ENCODE measurements around the gene CXorf65. TPM values are rescaled to one million over a fixed set of nuclear protein-coding genes. Genes with fewer than 3 reads are reported as not detected.

CXorf65 gene
- total and polyA plus RNA-seq, 4 experiments from 2014 or later, result 3.1 to 51.6 (median 26.2) TPM

DNA sequence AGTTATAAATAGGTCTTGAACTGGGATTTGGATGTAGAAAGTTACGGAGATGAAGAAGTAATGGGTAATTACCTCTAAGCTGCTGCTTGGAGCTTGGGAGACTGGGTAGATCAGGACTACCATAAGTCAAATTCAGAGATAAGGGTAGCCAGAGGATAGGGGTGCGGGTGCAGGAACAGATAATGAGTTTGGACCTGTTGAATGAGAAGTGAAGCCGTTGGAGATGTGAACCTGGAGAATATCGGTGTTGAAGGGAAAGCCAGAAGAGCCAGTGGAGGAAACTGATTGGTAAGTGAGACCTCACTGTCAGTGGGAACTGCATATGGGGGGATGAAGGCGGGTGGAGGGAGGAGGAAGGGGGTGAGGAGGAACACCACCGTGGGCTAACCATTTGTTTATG is 11.5 kb downstream of the CXorf65 start:
- ChIA-PET CTCF (ENCODE audit: partially characterized antibody) (no interaction called here), POLR2A (ENCODE audit: partially characterized antibody) (no interaction called here)
- peaks cover 20 to 41% (median 33%) of the 10 kb centered on the region in 4 donors for H3K4me1 Mint-ChIP-seq
- no peaks in the 10 kb centered on the region for H3K27me3 Mint-ChIP-seq
- H3K4me1 ChIP-seq (ENCODE audit: insufficient read depth, low read length), result peaks cover 34% of the 10 kb centered on the region
- intact Hi-C loops (cut with micrococcal nuclease), result loop anchor here (1.0 kb wide), 2 partner anchors 27 to 87 kb away; partner anchors contain the start of gene SNX12
- no peaks in the 10 kb centered on the region for H3K27me3 ChIP-seq (ENCODE audit: insufficient read depth, low read length)
- H3K9me3 Mint-ChIP-seq, result no peaks in the 10 kb centered on the region
- H3K27ac Mint-ChIP-seq, result peak overlapping the region in 6 of 7 donors; percentile 44 to 99 (median 94)
- DNase-seq, result no peak
- H3K36me3 ChIP-seq (ENCODE audit: insufficient read depth, low read length), result no peaks in the 10 kb centered on the region
- H3K4me3 Mint-ChIP-seq, result peak overlapping the region; percentile 64 to 99 (median 94)
- H3K9me3 ChIP-seq (ENCODE audit: control insufficient read depth in 1 of 2, low read length in 2 of 2), result no peaks in the 10 kb centered on the region
- H3K4me3 ChIP-seq (ENCODE audit: low read length in 2 of 2), result peak overlapping the region; percentile 36 to 66
- H3K36me3 Mint-ChIP-seq, result peaks cover 0 to 2% of the 10 kb centered on the region in 2 donors
- peak overlapping the region; percentile 72 for H3K27ac ChIP-seq (ENCODE audit: low read depth, low read length)

DNA sequence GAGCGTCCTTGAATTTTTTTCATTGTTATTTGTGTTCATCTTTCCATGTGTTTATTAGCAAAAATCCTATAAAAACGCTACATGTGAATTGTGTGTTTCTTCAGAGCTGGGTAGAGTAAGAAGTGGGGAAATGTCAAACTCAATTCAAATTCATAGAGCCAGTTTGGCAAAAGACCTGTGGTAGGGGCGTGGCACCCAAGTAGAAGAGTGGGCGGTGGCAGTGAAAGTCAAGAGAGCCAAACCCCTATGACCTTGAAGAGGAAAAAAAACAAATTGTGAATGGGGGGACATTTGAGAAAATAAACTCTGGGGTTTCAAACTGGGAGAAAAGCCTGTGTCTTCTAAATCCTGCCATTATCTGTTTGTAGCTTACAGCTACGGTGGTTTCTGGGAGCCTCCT is 15.3 kb downstream of the CXorf65 start:
- DNase-seq, result no peak
- H3K4me1 ChIP-seq (ENCODE audit: insufficient read depth, low read length), result peaks cover 6% of the 10 kb centered on the region
- POLR2A ChIA-PET (ENCODE audit: partially characterized antibody), result no interaction called here
- no peak overlapping the region for H3K4me3 ChIP-seq (ENCODE audit: low read length in 2 of 2)
- no peaks in the 10 kb centered on the region for H3K27me3 ChIP-seq (ENCODE audit: insufficient read depth, low read length)
- no peak overlapping the region for H3K27ac ChIP-seq (ENCODE audit: low read depth, low read length)
- no peak overlapping the region for H3K27ac Mint-ChIP-seq
- intact Hi-C loops (cut with micrococcal nuclease), result no loop called here
- H3K36me3 ChIP-seq (ENCODE audit: insufficient read depth, low read length), result no peaks in the 10 kb centered on the region
- H3K4me1 Mint-ChIP-seq, result peaks cover 3 to 14% (median 9%) of the 10 kb centered on the region in 4 donors
- H3K9me3 ChIP-seq (ENCODE audit: control insufficient read depth in 1 of 2, low read length in 2 of 2), result no peaks in the 10 kb centered on the region
- H3K4me3 Mint-ChIP-seq, result no peak overlapping the region
- peaks cover 0 to 2% of the 10 kb centered on the region in 2 donors for H3K36me3 Mint-ChIP-seq
- no peaks in the 10 kb centered on the region for H3K27me3 Mint-ChIP-seq
- H3K9me3 Mint-ChIP-seq, result no peaks in the 10 kb centered on the region
- CTCF ChIA-PET (ENCODE audit: partially characterized antibody), result no interaction called here

DNA sequence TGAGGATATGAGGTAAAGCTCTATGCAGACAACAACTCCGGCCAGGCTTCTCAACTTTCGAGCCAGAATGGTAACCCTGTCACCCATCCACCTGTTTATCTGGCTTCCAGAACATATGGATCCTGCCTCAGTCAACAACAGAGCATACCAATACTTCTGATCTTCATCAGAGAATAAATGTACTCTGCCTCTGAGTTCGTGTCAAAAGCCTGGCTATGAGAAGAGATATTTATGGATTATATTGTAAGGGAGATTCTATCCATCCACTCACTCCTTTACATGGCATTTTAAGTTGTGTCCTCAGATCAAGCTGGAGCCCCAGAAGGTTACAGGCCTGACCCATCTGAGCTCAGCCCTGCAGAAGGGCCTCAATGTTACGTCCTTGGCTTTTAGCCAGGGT is 20.6 kb downstream of the CXorf65 start:
- Mint-ChIP-seq H3K27ac (no peak overlapping the region), H3K4me1 (peaks cover 0 to 6% (median 4%) of the 10 kb centered on the region in 4 donors)
- intact Hi-C loops (cut with micrococcal nuclease), result no loop called here

DNA sequence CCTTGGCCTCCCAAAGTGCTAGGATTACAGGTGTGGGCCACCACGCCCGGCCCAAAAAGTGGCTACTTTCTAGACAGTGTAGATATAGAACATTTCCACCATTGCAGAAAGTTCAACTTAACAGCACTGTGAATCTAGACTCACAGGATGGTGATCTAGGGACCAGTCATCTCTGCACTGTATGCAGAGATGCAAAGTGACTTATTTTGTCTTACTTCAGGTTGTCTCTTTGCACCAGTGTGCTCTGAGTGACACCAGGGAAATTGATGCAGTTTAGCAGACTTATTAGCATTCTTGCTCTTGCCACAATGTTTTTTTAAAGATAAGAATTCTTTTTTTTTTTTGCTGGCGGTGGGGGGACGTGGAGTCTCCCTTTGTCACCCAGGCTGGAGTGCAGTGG is 23.7 kb downstream of the CXorf65 start:
- POLR2A ChIA-PET (ENCODE audit: partially characterized antibody), result no interaction called here
- Histone ChIP-seq H3K4me1 (ENCODE audit: insufficient read depth, low read length) (no peaks in the 10 kb centered on the region), H3K27ac (ENCODE audit: low read depth, low read length) (no peak overlapping the region), H3K4me3 (ENCODE audit: low read length in 2 of 2) (no peak overlapping the region), H3K36me3 (ENCODE audit: insufficient read depth, low read length) (no peaks in the 10 kb centered on the region), H3K27me3 (ENCODE audit: insufficient read depth, low read length) (no peaks in the 10 kb centered on the region), H3K9me3 (ENCODE audit: control insufficient read depth in 1 of 2, low read length in 2 of 2) (no peaks in the 10 kb centered on the region)
- intact Hi-C loops (cut with micrococcal nuclease), result no loop called here
- no peaks in the 10 kb centered on the region for H3K36me3 Mint-ChIP-seq
- DNase-seq, result no peak
- no peak overlapping the region for H3K27ac Mint-ChIP-seq
- no peaks in the 10 kb centered on the region for H3K9me3 Mint-ChIP-seq
- no peak overlapping the region for H3K4me3 Mint-ChIP-seq
- peaks cover 0 to 6% (median 4%) of the 10 kb centered on the region in 4 donors for H3K4me1 Mint-ChIP-seq
- CTCF ChIA-PET (ENCODE audit: partially characterized antibody), result no interaction called here
- H3K27me3 Mint-ChIP-seq, result no peaks in the 10 kb centered on the region

More for the DNA sequence above, 20.6 kb downstream of the CXorf65 start:
- Mint-ChIP-seq H3K4me3 (no peak overlapping the region), H3K9me3 (no peaks in the 10 kb centered on the region), H3K36me3 (no peaks in the 10 kb centered on the region), H3K27me3 (no peaks in the 10 kb centered on the region)
- CTCF ChIA-PET (ENCODE audit: partially characterized antibody), result no interaction called here
- POLR2A ChIA-PET (ENCODE audit: partially characterized antibody), result no interaction called here
- H3K27ac ChIP-seq (ENCODE audit: low read depth, low read length), result no peak overlapping the region
- no peaks in the 10 kb centered on the region for H3K9me3 ChIP-seq (ENCODE audit: control insufficient read depth in 1 of 2, low read length in 2 of 2)
- no peaks in the 10 kb centered on the region for H3K36me3 ChIP-seq (ENCODE audit: insufficient read depth, low read length)
- no peak overlapping the region for H3K4me3 ChIP-seq (ENCODE audit: low read length in 2 of 2)
- H3K4me1 ChIP-seq (ENCODE audit: insufficient read depth, low read length), result no peaks in the 10 kb centered on the region
- no peaks in the 10 kb centered on the region for H3K27me3 ChIP-seq (ENCODE audit: insufficient read depth, low read length)
- no peak for DNase-seq

DNA sequence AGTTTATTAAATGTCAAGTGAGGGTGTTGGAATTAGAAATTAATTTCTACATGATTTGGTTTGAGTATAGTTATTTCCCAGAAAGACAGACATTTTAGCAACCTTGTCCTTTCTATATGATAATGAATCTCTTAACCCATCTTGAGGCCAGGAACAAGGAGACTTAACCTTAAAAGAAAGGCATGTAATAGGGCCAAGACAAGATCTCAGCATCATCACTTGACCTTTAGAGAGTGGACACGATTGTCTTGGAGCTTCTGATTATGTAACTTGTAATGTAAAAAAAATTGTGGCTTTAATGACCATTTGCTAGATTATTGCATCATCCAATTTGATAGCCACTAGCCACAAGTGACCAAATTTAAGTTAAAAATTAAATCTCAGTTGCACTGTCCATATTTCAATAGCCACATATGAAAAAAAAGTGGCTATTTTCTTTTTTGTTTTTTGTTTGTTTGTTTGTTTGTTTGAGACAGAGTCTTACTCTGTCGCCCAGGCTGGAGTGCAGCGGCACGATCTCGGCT is 24.4 kb downstream of the CXorf65 start:
- Histone ChIP-seq H3K36me3 (ENCODE audit: insufficient read depth, low read length) (no peaks in the 10 kb centered on the region), H3K4me1 (ENCODE audit: insufficient read depth, low read length) (no peaks in the 10 kb centered on the region), H3K4me3 (ENCODE audit: low read length in 2 of 2) (no peak overlapping the region), H3K27me3 (ENCODE audit: insufficient read depth, low read length) (no peaks in the 10 kb centered on the region), H3K9me3 (ENCODE audit: control insufficient read depth in 1 of 2, low read length in 2 of 2) (no peaks in the 10 kb centered on the region), H3K27ac (ENCODE audit: low read depth, low read length) (no peak overlapping the region)
- Mint-ChIP-seq H3K4me1 (peaks cover 0 to 6% (median 4%) of the 10 kb centered on the region in 4 donors), H3K9me3 (no peaks in the 10 kb centered on the region), H3K4me3 (no peak overlapping the region), H3K27ac (no peak overlapping the region), H3K27me3 (no peaks in the 10 kb centered on the region), H3K36me3 (no peaks in the 10 kb centered on the region)
- intact Hi-C loops (cut with micrococcal nuclease), result no loop called here
- ChIA-PET POLR2A (ENCODE audit: partially characterized antibody) (no interaction called here), CTCF (ENCODE audit: partially characterized antibody) (no interaction called here)
- no peak for DNase-seq

DNA sequence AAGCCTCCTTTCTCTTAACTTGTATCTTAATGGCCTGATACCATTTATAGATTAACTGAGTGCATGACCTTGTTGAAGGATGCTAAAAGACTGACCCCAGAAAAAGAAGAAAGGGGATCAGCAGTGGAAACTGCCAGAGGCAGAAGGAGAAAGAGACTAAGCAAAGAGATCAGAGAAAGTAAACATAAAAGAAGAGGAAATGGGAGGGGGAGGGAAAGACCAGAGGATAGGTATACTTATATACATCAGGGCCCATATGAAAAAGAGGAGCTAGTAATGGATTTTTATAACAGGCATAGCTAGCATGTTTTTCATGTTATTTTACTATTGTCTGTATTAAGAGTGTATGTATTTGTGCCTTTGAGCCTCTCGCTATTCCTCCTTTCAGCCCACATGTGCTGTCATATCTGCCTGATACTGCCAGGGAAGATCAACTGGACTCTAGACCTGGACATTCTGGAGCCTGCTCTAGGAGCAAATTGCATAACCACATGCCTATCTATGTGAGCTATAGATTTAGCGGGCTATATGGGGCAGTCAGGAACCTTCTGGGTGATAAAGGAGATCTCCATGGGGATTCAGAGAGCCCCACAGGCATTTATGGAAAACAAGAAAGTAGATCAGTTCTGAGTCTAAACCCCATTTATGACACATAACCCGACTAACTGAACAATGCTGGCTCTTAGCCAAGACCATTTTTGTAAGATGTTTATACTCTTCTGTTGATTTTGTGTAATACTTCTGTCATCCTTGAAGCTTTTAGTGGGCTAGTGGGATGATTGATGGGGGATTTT is 25.0 kb downstream of the CXorf65 start:
- ChIA-PET CTCF (ENCODE audit: partially characterized antibody) (no interaction called here), POLR2A (ENCODE audit: partially characterized antibody) (no interaction called here)
- Mint-ChIP-seq H3K27me3 (no peaks in the 10 kb centered on the region), H3K4me3 (no peak overlapping the region), H3K27ac (peak overlapping the region in 1 of 7 donors; percentile 65), H3K9me3 (no peaks in the 10 kb centered on the region), H3K4me1 (peaks cover 0 to 6% (median 4%) of the 10 kb centered on the region in 4 donors), H3K36me3 (no peaks in the 10 kb centered on the region)
- no peaks in the 10 kb centered on the region for H3K27me3 ChIP-seq (ENCODE audit: insufficient read depth, low read length)
- no peak overlapping the region for H3K4me3 ChIP-seq (ENCODE audit: low read length in 2 of 2)
- H3K27ac ChIP-seq (ENCODE audit: low read depth, low read length), result no peak overlapping the region
- no peak for DNase-seq
- intact Hi-C loops (cut with micrococcal nuclease), result no loop called here
- H3K9me3 ChIP-seq (ENCODE audit: control insufficient read depth in 1 of 2, low read length in 2 of 2), result no peaks in the 10 kb centered on the region
- no peaks in the 10 kb centered on the region for H3K4me1 ChIP-seq (ENCODE audit: insufficient read depth, low read length)
- H3K36me3 ChIP-seq (ENCODE audit: insufficient read depth, low read length), result no peaks in the 10 kb centered on the region

DNA sequence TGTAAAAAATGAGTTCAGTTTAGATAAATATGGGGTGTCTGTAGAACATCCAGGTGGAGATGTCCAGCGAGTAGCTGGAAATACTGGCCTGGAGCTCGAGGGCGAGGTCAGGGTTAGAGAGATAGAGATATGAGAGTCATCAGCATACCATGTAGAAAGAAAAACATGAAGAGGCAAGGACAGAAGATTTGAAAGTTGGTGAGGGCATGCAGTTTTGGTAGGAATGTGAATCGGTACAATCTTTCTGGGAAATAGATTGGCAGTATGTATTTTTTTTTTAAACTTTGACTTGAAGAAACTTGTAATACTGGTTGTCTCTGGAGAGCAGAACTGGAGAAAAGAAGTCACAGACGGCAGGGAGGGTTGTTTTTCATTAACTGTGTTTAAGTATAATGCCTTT is 36.0 kb downstream of the CXorf65 start:
- peaks cover 16% of the 10 kb centered on the region for H3K4me1 ChIP-seq (ENCODE audit: insufficient read depth, low read length)
- DNase-seq, result no peak
- Mint-ChIP-seq H3K4me1 (peaks cover 0 to 24% (median 7%) of the 10 kb centered on the region in 4 donors), H3K4me3 (peak overlapping the region in 1 of 8 donors; percentile 30), H3K27ac (peak overlapping the region in 2 of 7 donors; percentile 53 to 54), H3K27me3 (peaks cover 0 to 3% of the 10 kb centered on the region in 2 donors), H3K9me3 (peaks cover 0 to 2% (median 0%) of the 10 kb centered on the region in 8 donors), H3K36me3 (peaks cover 0 to 13% of the 10 kb centered on the region in 2 donors)
- ChIA-PET CTCF (ENCODE audit: partially characterized antibody) (no interaction called here), POLR2A (ENCODE audit: partially characterized antibody) (no interaction called here)
- no peak overlapping the region for H3K4me3 ChIP-seq (ENCODE audit: low read length in 2 of 2)
- no peaks in the 10 kb centered on the region for H3K36me3 ChIP-seq (ENCODE audit: insufficient read depth, low read length)
- intact Hi-C loops (cut with micrococcal nuclease), result no loop called here
- H3K27ac ChIP-seq (ENCODE audit: low read depth, low read length), result no peak overlapping the region
- no peaks in the 10 kb centered on the region for H3K9me3 ChIP-seq (ENCODE audit: control insufficient read depth in 1 of 2, low read length in 2 of 2)
- no peaks in the 10 kb centered on the region for H3K27me3 ChIP-seq (ENCODE audit: insufficient read depth, low read length)

Measured in CD4-positive, alpha-beta memory T cell (primary cell).